ENCODE measurements around the gene ZEB2. TPM values are rescaled to one million over a fixed set of nuclear protein-coding genes. Genes with fewer than 3 reads are reported as not detected.
A peak's percentile ranks its signal among the peaks of the same experiment; 100 is the strongest.

Gene ZEB2
- total RNA-seq, 2 donors from 2014 or later = 76.1 to 91.7 TPM

GRCh38 chr2:144475569-144476275, 44.2 kb downstream of the ZEB2 start:
- no peak for TF ChIP-seq CTCF (IDR thresholded peaks at IDR 0.05)
- no peaks in the 10 kb centered on the region for H3K27me3 ChIP-seq
- H3K4me1 ChIP-seq = peaks cover 0 to 83% of the 10 kb centered on the region in 2 donors
- no peaks in the 10 kb centered on the region for H3K36me3 ChIP-seq
- no peaks in the 10 kb centered on the region for H3K9me3 ChIP-seq
- peak overlapping the region in 1 of 2 donors; percentile 15 for H3K27ac ChIP-seq
- no peak for DNase-seq (ENCODE audit: low spot score)
- no peak overlapping the region for H3K4me3 ChIP-seq

DNA sequence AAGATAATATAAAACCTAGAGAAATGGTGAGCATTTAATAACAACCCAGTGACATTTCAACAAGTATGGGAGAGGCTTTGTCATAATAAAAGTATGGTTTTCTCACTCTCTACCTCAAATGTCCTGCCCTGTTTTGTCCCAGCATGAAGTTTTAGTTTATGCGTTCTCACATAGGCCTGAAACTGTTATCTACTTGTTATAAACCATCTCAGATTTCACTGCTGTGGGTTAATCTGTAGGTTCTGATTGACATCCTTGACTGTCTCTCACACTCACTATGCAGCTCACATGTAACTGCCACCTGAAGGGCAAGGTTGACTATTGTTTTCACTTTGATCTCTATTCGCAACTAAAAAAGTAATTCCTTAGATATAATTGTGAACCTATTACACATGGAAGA, 44.9 kb downstream of the ZEB2 start:
- no peak overlapping the region for H3K4me3 ChIP-seq
- DNase-seq (ENCODE audit: low spot score) = no peak
- TF ChIP-seq CTCF (IDR thresholded peaks at IDR 0.05) = no peak
- H3K4me1 ChIP-seq = peaks cover 0 to 84% of the 10 kb centered on the region in 2 donors
- H3K27me3 ChIP-seq = no peaks in the 10 kb centered on the region
- no peaks in the 10 kb centered on the region for H3K9me3 ChIP-seq
- no peaks in the 10 kb centered on the region for H3K36me3 ChIP-seq
- no peak overlapping the region for H3K27ac ChIP-seq

- no peaks in the 10 kb centered on the region for H3K36me3 ChIP-seq
- no peaks in the 10 kb centered on the region for H3K27me3 ChIP-seq
- H3K4me1 ChIP-seq = peaks cover 0 to 84% of the 10 kb centered on the region in 2 donors
- no peak for DNase-seq (ENCODE audit: low spot score)
- H3K4me3 ChIP-seq = no peak overlapping the region
- TF ChIP-seq CTCF (IDR thresholded peaks at IDR 0.05) = no peak
- no peaks in the 10 kb centered on the region for H3K9me3 ChIP-seq
- no peak overlapping the region for H3K27ac ChIP-seq
Measured at GRCh38 chr2:144474017-144474416, 45.9 kb downstream of the ZEB2 start.

GRCh38 chr2:144472911-144473310, 47.0 kb downstream of the ZEB2 start:
- H3K9me3 ChIP-seq = no peaks in the 10 kb centered on the region
- H3K27me3 ChIP-seq = no peaks in the 10 kb centered on the region
- no peaks in the 10 kb centered on the region for H3K36me3 ChIP-seq
- peaks cover 0 to 87% of the 10 kb centered on the region in 2 donors for H3K4me1 ChIP-seq
- DNase-seq (ENCODE audit: low spot score) = no peak
- no peak overlapping the region for H3K4me3 ChIP-seq
- no peak overlapping the region for H3K27ac ChIP-seq
- TF ChIP-seq CTCF (IDR thresholded peaks at IDR 0.05) = no peak

DNA sequence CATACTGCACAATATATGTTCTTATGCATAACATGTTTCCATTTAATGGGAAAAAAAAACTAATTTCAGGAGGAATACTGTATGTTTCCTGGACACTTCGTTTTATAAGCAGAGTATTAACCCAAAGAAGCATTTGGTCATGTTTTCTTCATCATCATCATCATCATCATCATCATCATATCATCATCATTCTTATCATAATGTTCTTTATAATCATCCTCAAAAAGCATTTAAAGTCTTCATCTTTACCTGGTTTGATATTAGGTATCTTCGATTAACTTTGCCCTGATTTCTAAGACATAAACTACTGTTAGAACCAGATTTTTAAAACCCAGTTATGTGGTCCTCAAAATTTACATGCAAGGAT, 47.9 kb downstream of the ZEB2 start:
- no peak overlapping the region for H3K27ac ChIP-seq
- H3K9me3 ChIP-seq = no peaks in the 10 kb centered on the region
- no peaks in the 10 kb centered on the region for H3K27me3 ChIP-seq
- no peaks in the 10 kb centered on the region for H3K36me3 ChIP-seq
- TF ChIP-seq CTCF (IDR thresholded peaks at IDR 0.05) = no peak
- no peak overlapping the region for H3K4me3 ChIP-seq
- no peak for DNase-seq (ENCODE audit: low spot score)
- H3K4me1 ChIP-seq = peaks cover 0 to 85% of the 10 kb centered on the region in 2 donors
